Measurements from ENCODE around the gene MRPL20.

DNA sequence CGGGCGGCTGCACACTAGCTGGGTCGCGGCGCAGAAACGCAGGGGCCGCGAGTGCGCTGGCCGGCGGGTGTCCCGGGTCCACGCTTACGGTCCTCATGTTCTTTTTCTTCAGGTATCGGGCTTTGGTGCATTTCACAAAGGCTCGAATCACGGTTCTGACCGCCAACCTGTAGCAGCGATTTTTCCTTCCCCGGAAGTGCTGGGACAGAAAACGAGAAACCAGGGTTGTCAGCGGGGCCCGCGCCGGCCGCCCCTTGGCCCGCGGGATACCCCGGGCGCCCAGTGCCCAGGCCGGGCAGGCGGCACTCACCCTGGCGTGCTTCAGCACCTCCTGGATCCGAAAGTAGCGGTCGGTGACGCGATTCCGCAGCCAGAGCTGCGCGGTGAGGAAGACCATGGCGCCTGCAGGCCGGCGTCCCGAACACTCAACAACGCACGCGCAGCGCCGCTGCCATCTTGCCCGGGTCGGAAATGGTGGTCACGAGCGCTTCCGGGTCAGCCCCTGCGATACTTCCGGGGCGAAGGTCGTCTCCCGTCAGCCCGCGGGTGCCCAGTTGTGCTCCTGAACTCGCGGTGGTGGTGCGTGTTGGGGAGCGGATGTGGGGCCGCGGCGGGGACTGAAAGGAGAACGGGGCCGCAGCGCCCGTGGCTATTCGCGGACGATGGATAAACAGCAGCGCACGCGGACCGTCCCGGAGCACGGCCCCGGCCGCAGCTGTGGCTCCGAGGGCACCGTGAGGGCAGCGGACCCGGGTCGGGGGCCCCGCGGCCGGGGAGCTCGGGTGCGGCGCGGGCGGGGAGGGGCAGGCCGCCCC, at the start of gene MRPL20:
- TF ChIP-seq HCFC1 (IDR thresholded peaks at IDR 0.05; ENCODE audit: low read depth, low read length) (peak; percentile 93), CBX2 (IDR thresholded peaks at IDR 0.05; ENCODE audit: insufficient read depth, low read length, poor library complexity, severe bottlenecking) (no peak), POLR2A (conservative IDR thresholded peaks at IDR 0.05) (peak; percentile 98), SMARCB1 (IDR thresholded peaks at IDR 0.05; ENCODE audit: insufficient read length, low read depth) (no peak), KLF16 (IDR thresholded peaks at IDR 0.05) (no peak), PRPF4 (IDR thresholded peaks at IDR 0.05; ENCODE audit: insufficient read depth, low read depth, low read length, poor library complexity, severe bottlenecking) (peak; percentile 39), TCF3 (CRISPR knock-in tag; IDR thresholded peaks at IDR 0.05) (no peak), KDM4B (IDR thresholded peaks at IDR 0.05; ENCODE audit: borderline replicate concordance in 2 of 2, low read depth in 1 of 2) (peak in 1 of 2 experiments; percentile 100; a peak in 2 of 4 replicates), TCF7L2 (IDR thresholded peaks at IDR 0.05; ENCODE audit: low read depth, low read length) (no peak)
- TF ChIP-seq, protein P1, sequence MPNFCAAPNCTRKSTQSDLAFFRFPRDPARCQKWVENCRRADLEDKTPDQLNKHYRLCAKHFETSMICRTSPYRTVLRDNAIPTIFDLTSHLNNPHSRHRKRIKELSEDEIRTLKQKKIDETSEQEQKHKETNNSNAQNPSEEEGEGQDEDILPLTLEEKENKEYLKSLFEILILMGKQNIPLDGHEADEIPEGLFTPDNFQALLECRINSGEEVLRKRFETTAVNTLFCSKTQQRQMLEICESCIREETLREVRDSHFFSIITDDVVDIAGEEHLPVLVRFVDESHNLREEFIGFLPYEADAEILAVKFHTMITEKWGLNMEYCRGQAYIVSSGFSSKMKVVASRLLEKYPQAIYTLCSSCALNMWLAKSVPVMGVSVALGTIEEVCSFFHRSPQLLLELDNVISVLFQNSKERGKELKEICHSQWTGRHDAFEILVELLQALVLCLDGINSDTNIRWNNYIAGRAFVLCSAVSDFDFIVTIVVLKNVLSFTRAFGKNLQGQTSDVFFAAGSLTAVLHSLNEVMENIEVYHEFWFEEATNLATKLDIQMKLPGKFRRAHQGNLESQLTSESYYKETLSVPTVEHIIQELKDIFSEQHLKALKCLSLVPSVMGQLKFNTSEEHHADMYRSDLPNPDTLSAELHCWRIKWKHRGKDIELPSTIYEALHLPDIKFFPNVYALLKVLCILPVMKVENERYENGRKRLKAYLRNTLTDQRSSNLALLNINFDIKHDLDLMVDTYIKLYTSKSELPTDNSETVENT (CRISPR knock-in tag; IDR thresholded peaks at IDR 0.05) = peak; percentile 65
- TF ChIP-seq, protein P2, sequence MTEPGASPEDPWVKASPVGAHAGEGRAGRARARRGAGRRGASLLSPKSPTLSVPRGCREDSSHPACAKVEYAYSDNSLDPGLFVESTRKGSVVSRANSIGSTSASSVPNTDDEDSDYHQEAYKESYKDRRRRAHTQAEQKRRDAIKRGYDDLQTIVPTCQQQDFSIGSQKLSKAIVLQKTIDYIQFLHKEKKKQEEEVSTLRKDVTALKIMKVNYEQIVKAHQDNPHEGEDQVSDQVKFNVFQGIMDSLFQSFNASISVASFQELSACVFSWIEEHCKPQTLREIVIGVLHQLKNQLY (CRISPR knock-in tag; conservative IDR thresholded peaks at IDR 0.05) = no peak; a peak in 1 of 4 replicates
